Mucosa of stomach (tissue), 1 donor: ENCODE data around the gene RASGRP1.
A peak's percentile ranks its signal among the peaks of the same experiment; 100 is the strongest.

Source experiments
- H3K27me3 ChIP-seq: one replicate; pipeline ENCODE4 v1.7.0; 2013; ENCODE audit warnings: mild to moderate bottlenecking, low read length; ENCODE audit not compliant: control insufficient read depth, insufficient read depth
- H3K36me3 ChIP-seq: one replicate; pipeline ENCODE4 v1.7.0; 2013; ENCODE audit warnings: low read length; ENCODE audit not compliant: control insufficient read depth, insufficient read depth
- H3K4me1 ChIP-seq: one replicate; pipeline ENCODE4 v1.7.0; 2013; ENCODE audit warnings: mild to moderate bottlenecking, low read length; ENCODE audit not compliant: control insufficient read depth, insufficient read depth
- H3K4me3 ChIP-seq: one replicate; pipeline ENCODE4 v1.7.0; 2013; ENCODE audit warnings: low read length
- H3K9ac ChIP-seq: one replicate; pipeline ENCODE4 v1.7.0; 2013; ENCODE audit warnings: mild to moderate bottlenecking, low read length, moderate library complexity
- H3K9me3 ChIP-seq: one replicate; pipeline ENCODE4 v1.7.0; 2013; ENCODE audit warnings: mild to moderate bottlenecking, low read length, moderate library complexity; ENCODE audit not compliant: control insufficient read depth
- donor health status: Pancreatic carcinoma.

RASGRP1 gene

DNA sequence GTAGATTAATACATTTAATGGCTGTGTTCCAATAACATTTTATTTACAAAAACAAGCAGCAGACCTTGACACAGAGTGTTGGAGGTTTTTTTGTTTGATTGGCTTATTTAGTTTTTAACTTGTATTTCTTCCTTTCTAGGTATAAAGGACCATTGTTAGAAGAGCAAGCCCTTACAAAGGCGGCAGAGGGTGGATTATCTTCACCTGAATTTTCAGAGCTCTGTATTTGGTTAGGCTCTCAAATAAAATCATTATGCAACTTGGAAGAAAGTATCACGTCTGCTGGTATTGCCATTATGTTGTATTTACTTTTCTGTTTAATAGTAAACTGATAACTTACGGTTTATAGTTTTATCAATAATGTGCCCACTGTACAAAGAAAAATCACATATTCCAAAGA is 100.7 kb downstream of the RASGRP1 start:
- no peaks in the 10 kb centered on the region for H3K27me3 ChIP-seq
- no peaks in the 10 kb centered on the region for H3K36me3 ChIP-seq
- no peaks in the 10 kb centered on the region for H3K9me3 ChIP-seq
- H3K4me3 ChIP-seq: no peak overlapping the region
- no peak overlapping the region for H3K9ac ChIP-seq
- peaks cover 5% of the 10 kb centered on the region for H3K4me1 ChIP-seq

DNA sequence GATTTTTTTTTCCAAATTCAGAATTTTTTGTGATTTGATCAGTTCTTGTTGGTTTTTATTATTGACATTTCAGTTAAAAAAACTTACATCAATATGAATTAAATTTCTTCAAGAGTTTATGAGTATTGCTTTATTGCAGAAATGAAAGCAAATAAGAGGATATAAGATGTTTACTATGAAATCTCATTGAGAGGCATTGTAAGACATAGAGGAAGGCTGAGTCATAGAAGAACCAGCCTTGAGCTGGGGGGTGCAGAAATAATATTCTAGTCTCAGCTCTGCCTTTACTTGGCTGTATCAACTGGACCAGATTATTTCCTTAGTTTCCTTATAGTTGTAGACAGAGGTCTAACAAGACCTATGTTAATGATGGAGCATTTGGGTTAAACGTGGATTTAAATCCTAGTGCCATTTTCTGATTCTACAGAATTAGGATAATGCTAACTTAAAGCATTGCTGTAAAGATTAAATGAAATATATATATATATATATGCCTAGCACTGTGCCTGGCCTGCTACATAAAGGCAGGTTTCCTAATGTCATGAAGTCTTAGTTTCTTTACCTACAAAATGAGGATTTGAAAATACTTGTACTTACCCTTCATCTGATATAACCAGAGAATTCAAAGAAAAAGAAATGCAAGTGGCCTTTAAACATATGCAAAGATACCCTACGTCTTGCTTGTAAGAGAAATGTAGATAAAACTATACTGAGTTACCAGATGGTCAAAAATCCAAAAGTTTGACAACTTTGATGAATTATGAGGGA is 103.4 kb downstream of the RASGRP1 start:
- no peaks in the 10 kb centered on the region for H3K9me3 ChIP-seq
- no peak overlapping the region for H3K4me3 ChIP-seq
- H3K36me3 ChIP-seq: no peaks in the 10 kb centered on the region
- H3K27me3 ChIP-seq: no peaks in the 10 kb centered on the region
- H3K9ac ChIP-seq: no peak overlapping the region
- H3K4me1 ChIP-seq: peaks cover 5% of the 10 kb centered on the region

DNA sequence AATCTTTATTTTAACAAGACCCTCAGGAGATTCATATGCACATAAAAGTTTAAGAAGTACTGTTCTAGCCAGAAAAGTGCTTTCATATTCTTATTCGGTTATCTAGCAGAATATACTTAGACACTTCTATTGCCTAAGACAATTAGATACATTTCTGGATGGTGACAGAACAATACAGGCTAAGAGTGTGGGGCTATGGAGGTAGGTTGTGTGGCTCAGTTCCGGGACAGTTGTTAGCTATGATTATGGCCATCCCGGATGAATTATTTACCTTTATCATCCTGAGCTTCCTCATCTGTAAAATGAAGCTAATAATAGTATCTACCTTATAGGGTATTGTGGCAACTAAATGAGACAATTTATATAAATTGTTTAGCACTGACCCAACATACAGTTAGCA is 104.1 kb downstream of the RASGRP1 start:
- Histone ChIP-seq H3K4me1 (peaks cover 7% of the 10 kb centered on the region), H3K27me3 (no peaks in the 10 kb centered on the region), H3K4me3 (no peak overlapping the region), H3K9me3 (no peaks in the 10 kb centered on the region), H3K9ac (no peak overlapping the region), H3K36me3 (no peaks in the 10 kb centered on the region)

DNA sequence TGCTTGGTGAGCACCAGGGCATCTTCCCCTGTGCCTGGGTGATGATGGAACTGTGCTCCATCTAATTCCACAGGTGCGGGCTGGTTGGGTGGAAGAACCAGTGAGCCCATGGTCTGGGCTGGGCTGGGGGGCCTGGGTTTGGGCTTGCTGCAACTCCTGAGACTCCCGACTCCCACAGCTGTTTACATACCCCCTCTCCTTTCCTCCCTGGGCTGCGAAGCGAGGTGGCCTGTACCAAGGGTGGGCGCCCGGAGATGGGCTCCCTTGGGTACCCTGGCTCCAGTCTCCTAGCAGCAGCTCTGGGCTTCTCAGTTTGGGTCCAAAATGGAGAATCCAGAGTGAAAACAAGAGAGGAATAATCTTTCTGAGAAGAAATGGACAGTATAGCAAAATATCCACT is 105.1 kb downstream of the RASGRP1 start:
- H3K4me3 ChIP-seq: no peak overlapping the region
- peaks cover 12% of the 10 kb centered on the region for H3K4me1 ChIP-seq
- H3K9me3 ChIP-seq: no peaks in the 10 kb centered on the region
- no peak overlapping the region for H3K9ac ChIP-seq
- H3K36me3 ChIP-seq: no peaks in the 10 kb centered on the region
- H3K27me3 ChIP-seq: no peaks in the 10 kb centered on the region

DNA sequence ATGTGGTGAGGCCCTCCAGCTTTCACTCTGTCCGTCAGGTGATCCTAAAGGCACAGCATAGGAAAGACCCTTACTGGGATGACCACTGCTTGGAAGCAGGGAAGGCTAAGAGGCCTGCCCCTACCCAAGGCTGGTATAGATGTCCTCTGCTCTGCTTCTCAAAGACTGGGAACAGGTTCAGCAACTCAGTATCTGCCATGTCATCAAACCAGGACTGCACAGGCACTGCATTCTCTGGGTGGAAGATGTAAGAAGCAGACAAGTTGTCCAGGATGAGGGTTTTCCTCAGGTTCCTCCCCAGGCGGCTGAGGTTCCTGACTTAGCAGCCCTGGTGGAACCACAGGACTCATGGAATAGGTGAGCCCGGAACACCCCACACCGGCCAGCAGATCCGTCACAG is 106.0 kb downstream of the RASGRP1 start:
- H3K9ac ChIP-seq: no peak overlapping the region
- H3K27me3 ChIP-seq: no peaks in the 10 kb centered on the region
- no peaks in the 10 kb centered on the region for H3K36me3 ChIP-seq
- H3K9me3 ChIP-seq: no peaks in the 10 kb centered on the region
- no peak overlapping the region for H3K4me3 ChIP-seq
- H3K4me1 ChIP-seq: peaks cover 8% of the 10 kb centered on the region

DNA sequence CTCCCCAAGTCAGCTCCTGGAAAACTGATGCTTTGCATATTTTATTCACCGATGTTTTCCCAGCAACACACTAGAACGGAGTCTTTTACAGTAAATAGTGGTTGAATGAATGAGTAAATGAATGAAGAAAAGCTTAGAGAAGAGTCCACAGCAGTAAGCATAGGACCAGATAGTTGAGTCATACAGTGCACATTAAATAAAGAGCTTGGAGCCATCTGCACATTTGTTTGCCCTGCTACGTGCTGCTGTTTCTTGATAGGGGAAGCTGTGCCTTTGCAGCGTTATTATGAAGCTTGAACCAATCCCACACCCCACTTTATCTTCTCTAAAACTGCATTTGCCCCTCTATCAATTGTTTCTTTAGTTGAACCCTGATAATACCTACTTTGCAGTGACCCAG is 109.5 kb downstream of the RASGRP1 start:
- Histone ChIP-seq H3K9ac (peak overlapping the region; percentile 94), H3K9me3 (no peaks in the 10 kb centered on the region), H3K4me1 (peaks cover 7% of the 10 kb centered on the region), H3K4me3 (peak overlapping the region; percentile 96), H3K27me3 (no peaks in the 10 kb centered on the region), H3K36me3 (no peaks in the 10 kb centered on the region)

DNA sequence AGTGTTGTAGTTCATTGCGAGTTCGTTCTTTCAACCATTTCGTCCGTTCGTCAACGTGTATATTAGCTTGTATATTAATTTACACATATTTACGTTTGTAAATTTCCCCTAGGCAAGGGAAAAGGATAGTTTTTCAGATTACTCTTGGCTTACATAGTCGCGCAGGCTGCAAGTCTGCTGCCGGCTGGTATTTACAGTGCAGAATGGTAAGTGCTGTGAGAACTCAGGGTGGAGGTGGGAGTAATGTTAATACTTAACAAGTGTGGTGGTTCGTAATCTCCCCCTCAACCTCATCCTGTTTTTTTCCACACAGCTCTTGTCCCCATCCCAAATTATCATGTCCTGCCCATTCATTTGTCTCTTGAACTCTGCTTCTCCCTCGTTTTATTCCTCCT is 109.9 kb downstream of the RASGRP1 start:
- Histone ChIP-seq H3K36me3 (no peaks in the 10 kb centered on the region), H3K4me3 (peak overlapping the region; percentile 96), H3K9ac (peak overlapping the region; percentile 94), H3K4me1 (peaks cover 7% of the 10 kb centered on the region), H3K9me3 (no peaks in the 10 kb centered on the region), H3K27me3 (no peaks in the 10 kb centered on the region)

DNA sequence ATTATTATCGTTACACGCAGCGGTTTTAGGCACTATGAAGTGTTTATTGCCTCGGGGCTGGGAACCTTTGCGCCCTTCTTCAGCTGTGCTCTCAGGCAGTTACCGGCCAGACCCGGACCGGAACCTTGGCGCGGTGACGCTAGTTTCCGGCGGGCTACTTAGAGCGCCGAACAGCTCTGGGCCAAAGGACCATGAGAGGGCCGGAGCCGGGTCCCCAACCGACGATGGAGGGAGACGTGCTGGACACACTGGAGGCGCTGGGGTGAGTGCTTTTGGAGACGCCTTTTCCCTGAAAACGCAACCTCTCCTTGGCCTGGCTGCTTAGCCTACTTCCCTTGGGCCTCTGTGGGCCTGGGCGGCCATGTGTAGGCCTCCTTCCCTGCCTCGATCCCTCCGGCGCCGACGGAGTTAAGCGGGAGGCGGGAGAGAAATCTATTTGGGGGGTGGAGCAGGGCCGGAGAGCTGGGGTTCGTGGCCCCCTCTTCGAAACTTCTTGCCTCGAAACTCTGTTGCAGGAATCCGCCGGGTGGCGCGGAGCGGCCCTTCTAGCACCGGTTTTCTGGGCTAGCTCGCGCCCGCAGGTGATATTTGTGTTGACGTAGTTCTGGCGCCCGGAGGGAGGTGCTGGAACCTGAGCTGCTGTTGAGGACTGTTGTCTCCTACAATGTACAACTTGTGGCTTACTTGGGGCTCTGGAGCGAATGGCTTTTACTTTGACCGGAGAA is 110.5 kb downstream of the RASGRP1 start, which contains the start of gene FAM98B:
TSS of gene FAM98B (plus strand) at position 157 of the 725 bp plus-strand sequence. CDS start at position 192, 35 bp downstream.
- H3K36me3 ChIP-seq: no peaks in the 10 kb centered on the region
- H3K9me3 ChIP-seq: no peaks in the 10 kb centered on the region
- no peaks in the 10 kb centered on the region for H3K27me3 ChIP-seq
- H3K4me3 ChIP-seq: peak within 1 kb of the TSS; percentile 96
- peaks cover 7% of the 10 kb centered on the region for H3K4me1 ChIP-seq
- peak within 1 kb of the TSS; percentile 94 for H3K9ac ChIP-seq

DNA sequence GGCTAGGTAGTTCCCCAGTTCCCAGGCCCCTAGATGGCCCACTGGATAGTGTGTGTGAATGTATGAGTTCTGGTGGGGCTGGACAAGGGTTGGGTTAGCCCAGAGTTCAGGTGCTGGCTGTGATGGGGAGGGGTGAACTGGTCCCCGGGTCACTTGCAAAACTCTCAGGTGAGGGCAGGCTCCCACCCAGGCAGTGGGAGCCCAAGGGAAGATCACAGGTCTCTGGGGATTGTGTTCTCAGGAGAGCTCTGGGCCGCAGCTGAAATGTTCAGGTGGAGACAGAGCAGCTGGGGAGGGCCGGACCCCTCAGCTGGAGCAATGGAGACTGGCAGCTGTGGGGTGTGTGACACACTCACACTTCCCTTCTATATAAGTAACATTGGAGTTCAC is 123.5 kb downstream of the RASGRP1 start:
- Histone ChIP-seq H3K9ac (no peak overlapping the region), H3K27me3 (no peaks in the 10 kb centered on the region), H3K4me1 (no peaks in the 10 kb centered on the region), H3K4me3 (no peak overlapping the region), H3K9me3 (no peaks in the 10 kb centered on the region), H3K36me3 (no peaks in the 10 kb centered on the region)

DNA sequence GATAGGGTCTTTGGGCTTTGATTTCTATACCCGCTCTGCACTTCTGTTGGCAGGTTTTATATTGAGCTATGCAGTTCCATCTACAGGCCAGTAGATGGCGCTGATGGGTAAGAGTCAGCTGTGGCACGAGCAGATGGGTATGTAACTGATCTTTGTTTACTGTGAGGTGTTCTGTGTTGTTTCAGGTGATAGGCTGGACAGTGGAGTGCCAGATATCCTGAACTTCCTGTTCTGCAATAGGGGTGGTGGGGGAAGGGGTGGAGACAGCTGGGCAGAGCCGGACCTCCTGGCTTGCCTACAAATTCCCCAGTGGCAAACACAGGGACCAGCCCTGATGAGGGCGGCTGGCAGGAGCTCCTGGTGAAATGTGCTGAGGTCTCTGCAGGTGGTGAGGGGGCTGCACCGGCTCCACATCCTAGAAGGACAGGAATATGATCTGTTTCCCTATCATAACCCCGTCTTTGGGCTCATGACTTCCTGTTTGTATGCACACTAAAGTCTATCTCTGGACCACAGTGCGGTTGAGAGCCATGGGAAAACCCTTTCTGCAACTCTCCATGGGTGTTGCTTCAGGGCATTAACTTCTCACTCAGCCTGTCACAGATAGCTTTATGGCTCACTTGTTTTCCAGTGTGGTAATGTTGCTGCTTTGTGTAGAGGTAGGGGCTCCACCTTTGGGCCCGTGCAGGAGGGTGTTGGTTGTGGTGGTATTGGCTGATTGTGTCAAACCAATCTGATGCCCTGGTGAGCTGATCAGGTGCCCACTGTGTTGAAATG is 124.1 kb downstream of the RASGRP1 start:
- H3K4me3 ChIP-seq: no peak overlapping the region
- H3K9me3 ChIP-seq: no peaks in the 10 kb centered on the region
- H3K9ac ChIP-seq: no peak overlapping the region
- no peaks in the 10 kb centered on the region for H3K36me3 ChIP-seq
- H3K4me1 ChIP-seq: no peaks in the 10 kb centered on the region
- H3K27me3 ChIP-seq: no peaks in the 10 kb centered on the region
